ENCODE data around the gene GADL1.

The GADL1 gene

GRCh38 chr3:30875505-30875904 is 19.0 kb downstream of the GADL1 start:
- DNase-seq = no peak

DNA sequence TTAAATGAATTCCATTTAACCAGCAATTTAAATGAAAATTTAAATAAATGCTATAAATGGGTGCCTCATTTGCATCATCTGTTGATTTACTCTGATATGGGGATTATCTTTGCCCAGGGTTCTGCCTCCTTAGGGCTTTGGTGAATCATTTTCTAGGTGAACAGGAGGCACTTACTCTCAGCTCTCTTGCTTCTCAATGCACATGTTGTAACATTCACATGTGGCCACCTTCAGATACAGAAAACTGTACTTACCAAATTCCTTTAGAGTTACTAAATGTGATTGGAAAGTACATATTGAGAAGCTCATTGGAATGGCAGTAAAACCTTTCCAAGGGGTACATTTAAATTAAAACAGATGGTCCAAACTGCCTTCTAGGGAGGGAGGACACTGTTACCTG is 20.8 kb downstream of the GADL1 start:
- no peak for DNase-seq

DNA sequence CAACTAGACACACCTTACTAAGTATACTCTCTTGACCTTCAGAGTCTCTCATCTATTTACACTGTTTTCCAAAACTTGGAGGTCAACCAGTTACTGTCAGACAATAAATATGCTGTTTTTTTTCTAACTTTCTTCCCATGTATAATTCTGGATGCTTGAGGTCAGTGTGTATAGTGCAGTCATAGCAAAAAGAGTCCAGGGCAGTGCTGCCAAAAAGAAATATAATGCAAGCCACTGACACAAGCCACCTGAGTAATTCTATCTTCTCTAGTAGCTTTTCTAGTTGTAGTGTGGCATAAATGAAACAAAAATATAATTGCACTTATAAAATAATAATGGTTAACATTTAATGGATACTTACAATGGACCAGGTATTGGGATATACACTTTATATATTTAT is 21.6 kb downstream of the GADL1 start:
- DNase-seq = no peak

- no peak for DNase-seq
Measured at GRCh38 chr3:30871720-30872119, 22.7 kb downstream of the GADL1 start.

GRCh38 chr3:30864836-30865235 is 29.6 kb downstream of the GADL1 start:
- DNase-seq = no peak

DNA sequence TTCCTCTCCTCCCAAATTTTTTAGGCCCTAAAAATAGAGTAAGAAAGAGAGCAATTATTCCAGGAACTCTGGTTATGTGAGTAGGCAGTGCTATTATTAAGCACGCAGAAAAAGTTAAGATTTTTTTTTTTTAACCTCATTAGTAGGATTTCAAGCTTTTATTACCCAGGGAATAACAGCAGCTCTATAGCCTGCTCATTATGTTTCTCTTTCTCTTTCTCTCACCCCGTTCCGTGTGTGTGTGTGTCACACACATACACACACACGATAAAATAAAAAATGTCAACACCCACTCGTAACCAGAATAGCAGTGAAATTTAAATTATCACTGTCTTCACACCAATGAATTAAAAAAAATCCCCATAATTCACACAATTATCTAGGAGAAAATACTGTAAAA is 30.3 kb downstream of the GADL1 start:
- no peak for DNase-seq

DNA sequence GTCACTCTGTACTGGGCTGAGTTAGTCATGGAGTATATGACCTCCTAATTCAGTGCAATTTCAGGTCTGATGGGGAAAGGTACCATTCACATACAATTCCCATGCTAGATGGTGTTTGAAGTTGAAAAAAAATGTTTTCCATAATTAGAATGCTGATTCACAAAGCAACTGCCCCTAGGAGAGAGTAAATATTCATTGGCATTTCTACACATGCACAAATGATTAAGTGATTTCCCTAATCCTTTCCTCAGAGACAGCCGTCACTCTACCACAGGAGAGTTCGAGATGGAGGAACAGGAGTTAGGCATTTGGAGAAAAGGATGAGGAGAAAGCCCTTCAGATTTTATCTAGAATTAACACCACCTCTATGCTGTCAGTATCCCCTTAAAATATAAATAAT is 32.5 kb downstream of the GADL1 start:
- no peak for DNase-seq

- no peak for DNase-seq
Measured at GRCh38 chr3:30858894-30859389, 35.5 kb downstream of the GADL1 start.

DNA sequence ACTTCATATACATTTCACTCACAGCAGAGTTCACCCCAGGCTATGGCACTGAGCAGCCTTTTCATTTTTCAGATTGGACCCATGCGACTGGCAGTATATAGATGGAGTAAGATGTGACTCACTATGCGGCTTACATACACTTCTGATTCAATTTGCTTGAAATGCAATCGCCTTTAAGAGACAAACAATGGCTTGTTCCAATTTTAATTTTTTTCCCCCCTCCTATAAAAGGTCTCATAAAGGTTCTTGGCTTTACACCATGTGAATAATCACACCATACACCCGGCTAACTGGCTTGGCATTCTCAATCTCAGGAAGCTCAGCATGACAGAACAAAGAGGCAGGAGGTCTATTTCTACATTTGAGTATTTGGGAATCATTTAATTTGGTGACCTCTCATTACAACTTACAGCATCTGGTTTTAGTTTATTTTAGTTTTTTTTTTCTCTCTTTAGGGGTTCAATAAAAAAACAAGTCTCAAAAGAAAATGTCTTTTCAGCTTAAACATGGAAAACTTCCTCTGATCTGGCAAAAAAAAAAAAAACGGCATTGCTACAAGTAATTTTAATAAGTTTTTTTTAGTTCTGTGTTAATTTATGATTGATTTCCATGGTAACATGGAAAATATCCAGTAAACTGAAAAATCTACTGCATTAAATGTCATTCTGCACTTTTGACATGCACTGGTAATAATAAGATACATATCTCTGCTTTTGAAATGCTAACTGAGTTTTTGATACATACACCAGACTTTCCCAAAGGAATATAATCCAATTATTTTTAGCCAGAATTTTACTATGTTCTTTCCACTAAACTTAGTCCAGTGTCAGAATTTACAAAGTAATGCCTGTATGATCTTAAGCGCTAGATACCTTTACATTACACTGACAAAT is 38.8 kb downstream of the GADL1 start:
- DNase-seq = no peak

DNA sequence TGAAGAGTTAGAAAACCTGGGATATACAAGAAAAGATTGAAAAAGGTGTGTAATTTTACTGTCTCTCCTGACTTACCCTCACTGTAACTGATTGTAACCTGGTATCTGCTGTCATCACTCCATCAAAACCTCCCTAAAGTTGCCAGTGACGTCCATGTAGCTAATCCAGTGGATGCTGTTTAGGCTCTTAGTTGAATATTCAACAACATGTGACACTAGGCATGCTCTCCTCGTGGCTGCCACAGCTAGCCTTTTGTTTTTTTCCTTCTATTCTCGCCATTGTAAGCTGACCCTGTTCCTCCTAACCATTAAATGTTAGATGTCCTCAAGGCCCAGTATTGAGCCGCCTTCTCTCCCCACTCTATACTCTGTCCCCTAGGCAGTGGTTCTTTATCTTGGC is 41.6 kb downstream of the GADL1 start:
- DNase-seq = no peak

DNA sequence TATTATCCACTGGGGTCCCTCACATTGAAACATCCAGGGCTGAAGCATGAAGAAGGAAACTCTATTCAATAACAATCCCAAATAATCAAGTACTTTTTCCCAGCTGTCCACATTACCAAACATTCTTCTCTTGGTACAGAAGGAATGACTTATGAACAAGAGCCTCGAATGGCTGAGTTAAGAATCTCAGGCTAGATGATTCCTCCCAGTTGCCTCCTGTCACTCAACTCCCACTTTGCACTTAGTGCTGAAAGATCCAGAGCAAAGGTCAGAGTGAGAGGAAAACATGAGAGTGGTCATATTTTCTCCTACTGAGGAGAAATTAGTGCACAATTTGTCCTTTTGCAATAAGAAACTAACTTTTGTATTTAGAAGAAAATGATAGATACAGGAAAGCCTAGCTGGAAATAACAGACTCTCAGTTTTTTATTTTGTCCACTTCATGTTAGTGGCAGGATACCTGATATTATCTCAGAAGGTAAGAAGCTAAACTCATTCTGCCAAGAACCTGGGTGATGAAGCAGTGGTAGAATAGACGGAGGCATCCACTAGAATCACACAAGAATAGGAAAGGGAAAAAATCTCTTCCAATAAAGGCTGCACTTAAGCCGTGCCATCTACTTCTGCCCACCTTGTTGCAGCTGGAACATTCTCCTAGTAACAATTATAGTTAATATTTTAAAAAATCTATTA is 46.2 kb downstream of the GADL1 start:
- DNase-seq = no peak

- no peak for DNase-seq
Measured at GRCh38 chr3:30847592-30847991, 46.9 kb downstream of the GADL1 start.

DNA sequence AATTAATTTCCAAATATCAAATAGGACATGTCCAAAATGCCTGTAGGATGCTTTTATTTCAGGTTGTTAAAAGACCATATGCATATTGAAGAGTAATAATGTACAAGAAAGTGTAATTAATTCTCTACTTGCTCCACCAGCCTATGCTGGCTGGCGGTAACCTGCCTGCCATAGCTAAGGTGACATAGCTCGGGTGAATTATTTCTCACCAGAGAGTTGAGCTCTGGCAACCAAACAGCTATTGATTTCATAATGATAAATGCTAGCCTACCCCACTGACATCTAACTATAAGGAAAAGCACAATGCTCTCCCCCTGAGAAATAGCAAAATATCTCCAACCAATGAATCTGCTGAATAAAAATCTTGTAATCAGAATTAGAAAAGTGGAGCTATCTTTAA is 48.9 kb downstream of the GADL1 start:
- no peak for DNase-seq

GRCh38 chr3:30843877-30844276 is 50.6 kb downstream of the GADL1 start:
- DNase-seq = no peak

DNA sequence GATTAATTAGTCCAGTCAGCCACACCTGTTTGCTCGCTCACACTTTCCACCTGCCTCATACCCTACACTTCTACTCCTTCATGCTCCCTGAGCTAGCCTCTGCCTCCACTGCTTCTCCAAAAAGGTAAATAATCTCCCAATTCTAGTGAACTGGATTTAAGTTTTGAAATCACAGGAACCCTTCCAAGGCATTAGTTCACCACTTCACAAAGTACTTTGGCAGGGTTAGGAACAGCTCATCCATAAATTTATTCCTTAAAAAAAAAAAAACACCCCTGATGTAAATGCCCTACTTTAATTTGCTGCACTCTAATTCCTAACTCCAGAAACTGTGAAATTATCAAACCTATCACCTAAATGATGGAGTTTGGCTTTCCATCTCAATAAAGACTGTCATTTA is 58.3 kb downstream of the GADL1 start:
- no peak for DNase-seq

- no peak for DNase-seq
Measured at GRCh38 chr3:30835667-30836066, 58.8 kb downstream of the GADL1 start.

- DNase-seq = no peak
Measured at GRCh38 chr3:30832961-30833575, 61.4 kb downstream of the GADL1 start.

DNA sequence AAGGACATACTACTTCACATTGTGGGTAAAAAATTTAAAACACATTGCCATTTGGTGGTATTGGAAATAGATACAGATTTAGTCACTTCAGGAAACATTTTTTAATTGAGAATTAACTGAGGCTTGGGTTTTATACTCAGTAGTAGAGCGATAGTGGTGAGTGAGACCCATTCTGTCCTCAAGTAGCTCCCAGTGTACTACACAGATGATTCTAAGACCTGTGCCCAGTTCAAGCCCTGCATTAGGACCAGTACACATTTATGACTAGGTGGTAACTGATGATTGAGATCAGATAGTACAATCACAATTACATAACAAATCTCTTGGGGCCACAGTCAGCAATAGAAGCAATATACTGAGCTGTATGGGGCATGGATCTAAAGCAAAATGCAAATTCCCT is 67.4 kb downstream of the GADL1 start:
- DNase-seq = no peak

- no peak for DNase-seq
Measured at GRCh38 chr3:30826531-30826942, 67.9 kb downstream of the GADL1 start.

GRCh38 chr3:30819067-30819798 is 75.2 kb downstream of the GADL1 start:
- no peak for DNase-seq

GRCh38 chr3:30813734-30814133 is 80.7 kb downstream of the GADL1 start:
- DNase-seq = no peak

- no peak for DNase-seq
Measured at GRCh38 chr3:30811151-30811795, 83.2 kb downstream of the GADL1 start.

DNA sequence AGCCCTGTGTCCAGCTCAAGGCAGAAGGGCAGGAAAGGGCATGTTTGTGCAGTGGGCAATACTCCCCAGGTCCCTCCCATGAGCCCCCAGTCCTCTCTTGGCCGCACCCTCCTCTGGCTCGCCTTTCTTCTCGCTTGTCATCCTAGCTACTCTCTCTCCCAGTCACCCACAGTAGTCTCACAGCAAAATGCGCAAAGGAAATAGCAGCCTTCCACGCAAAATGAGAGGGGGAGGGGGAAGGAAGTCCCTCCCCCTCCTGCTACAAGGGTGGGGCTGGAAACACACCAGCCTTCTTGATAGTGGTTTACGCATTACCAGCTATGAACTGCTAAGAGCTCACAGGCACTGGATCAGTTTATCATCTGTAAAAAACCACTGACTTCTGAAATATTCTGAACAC is 83.8 kb downstream of the GADL1 start:
- no peak for DNase-seq

Data from midbrain (tissue), 1 donor.